LNCAP (cell line): ENCODE data around the gene POP7.

Experiments used
- TF ChIP-seq, protein P1 (sequence below): fragments of 450-650 bp; IDR thresholded peaks from 2 replicates; pipeline ENCODE4 v1.5.1; 2017; ENCODE audit warnings: mild to moderate bottlenecking

Gene POP7

GRCh38 chr7:100686822-100687211, 19.1 kb upstream of the POP7 start:
- TF ChIP-seq, protein P1, sequence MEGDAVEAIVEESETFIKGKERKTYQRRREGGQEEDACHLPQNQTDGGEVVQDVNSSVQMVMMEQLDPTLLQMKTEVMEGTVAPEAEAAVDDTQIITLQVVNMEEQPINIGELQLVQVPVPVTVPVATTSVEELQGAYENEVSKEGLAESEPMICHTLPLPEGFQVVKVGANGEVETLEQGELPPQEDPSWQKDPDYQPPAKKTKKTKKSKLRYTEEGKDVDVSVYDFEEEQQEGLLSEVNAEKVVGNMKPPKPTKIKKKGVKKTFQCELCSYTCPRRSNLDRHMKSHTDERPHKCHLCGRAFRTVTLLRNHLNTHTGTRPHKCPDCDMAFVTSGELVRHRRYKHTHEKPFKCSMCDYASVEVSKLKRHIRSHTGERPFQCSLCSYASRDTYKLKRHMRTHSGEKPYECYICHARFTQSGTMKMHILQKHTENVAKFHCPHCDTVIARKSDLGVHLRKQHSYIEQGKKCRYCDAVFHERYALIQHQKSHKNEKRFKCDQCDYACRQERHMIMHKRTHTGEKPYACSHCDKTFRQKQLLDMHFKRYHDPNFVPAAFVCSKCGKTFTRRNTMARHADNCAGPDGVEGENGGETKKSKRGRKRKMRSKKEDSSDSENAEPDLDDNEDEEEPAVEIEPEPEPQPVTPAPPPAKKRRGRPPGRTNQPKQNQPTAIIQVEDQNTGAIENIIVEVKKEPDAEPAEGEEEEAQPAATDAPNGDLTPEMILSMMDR = no peak

DNA sequence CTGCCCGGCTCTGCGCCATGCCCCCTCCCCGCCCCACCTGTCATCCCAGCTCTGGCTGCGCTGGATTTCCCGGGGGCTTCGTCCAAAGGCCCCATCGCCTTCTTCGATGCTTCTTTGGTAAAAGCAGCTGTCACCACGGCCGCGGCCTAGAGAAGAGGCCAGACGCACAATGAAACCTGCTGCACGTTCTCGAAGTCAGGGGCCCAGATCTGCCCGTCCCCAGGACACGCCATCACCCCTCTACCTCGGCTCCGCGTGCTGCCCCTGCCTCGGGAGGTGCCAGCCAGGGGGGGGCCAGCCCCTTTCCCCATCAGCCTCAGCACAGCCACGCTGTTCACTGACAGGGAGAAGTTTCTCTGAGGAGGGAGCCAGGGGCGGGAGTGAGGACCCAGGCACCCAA, 18.7 kb upstream of the POP7 start:
- TF ChIP-seq, protein P1 = no peak

DNA sequence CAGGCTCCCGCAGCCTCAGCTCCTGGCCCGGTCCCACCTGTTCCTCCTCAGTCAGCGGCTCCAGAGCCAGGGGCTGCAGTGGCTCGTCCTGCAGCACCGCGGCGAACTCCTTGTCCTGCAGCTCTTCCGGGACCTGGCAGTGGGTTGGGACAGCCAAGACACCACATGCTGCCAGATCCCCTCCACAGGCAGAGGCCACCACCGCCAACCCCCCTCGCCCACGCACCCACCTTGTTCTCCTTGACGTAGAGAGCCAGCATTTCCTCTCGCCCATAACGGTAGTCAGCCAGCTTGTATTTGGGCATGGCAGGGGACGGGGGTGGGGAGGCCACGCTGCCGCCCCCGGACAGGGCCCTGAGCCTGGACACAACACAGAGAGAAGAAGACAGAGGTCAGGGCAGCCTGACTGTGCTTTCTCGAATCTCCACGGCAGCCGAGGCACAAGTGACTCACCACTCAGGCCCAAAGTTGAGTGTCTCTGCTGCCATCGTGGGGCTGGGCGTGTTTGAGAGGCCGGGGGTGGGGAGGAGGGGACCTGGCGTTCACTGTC, 18.1 kb upstream of the POP7 start:
- TF ChIP-seq, protein P1 = no peak

DNA sequence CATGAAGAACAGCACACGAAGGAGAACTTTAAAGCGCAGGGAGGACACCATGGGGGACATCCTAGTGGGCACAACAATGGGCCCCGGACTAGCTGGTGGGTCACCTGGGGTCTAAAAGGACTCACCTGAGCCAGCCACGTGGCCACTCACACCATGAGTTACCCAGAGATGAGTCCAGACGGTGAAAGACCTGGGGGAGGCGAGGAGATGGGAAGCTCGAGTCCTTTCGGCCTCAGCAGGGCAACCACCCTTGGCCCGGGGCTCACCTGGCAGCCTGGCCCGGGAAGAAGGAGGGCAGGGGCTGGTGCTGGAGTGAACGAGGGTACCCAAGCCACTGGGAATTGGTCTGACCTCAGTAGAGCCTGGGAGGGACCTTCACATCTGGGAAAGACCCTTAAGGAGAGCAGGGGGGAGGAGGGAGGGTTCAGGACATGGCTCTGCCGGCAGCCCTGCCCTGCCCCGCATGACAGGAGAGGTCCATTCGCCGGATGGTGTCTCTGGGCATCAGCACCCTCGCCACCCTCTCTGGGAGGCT, 17.5 kb upstream of the POP7 start:
- TF ChIP-seq, protein P1 = no peak

DNA sequence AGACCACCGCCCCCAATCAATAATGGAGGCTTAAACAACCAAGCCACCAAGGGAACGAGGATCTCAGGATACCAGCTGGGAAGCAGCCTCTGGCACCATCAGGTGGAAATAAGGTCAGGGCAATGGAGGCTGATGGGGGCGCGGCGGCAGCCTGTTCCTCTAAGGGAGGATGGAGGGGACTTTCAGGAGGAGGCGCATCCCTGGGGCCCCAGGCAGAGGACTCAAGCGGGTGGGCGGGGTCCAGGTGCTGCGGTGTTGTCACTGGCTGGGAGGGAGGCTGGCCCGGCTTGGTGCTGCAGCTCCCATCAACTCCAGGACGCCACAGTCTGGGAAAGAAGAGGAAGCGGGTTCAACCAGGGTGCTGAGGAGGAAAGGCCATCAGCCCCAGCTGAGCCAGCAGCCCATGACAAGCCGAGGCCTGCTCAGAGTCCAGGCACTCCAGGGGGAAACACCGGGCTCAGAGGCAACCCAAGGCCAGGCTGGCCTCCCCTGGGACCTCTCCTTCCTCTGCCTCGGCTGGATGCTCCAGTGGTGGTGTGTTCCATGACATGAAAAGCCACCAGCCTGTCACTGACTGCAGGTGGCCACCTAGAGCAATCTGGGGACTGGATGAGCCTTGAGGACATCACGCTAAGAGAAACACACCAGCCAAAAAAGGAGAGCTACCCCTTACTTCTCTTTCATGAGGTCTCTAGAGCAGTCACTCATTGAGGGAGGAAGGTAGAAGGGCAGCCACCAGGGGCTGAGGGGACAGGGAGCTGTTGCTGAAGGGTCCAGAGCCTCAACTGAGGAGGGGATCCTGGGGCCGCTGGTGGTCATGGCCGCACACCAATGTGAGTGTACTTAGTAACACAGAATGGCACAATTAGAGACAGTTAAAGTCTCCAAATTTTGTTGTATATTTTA, 16.4 kb upstream of the POP7 start:
- TF ChIP-seq, protein P1 = no peak

- TF ChIP-seq, protein P1 = peak; percentile 97
Observed at GRCh38 chr7:100691676-100692577, 14.0 kb upstream of the POP7 start.

GRCh38 chr7:100692578-100692961, 13.4 kb upstream of the POP7 start:
- TF ChIP-seq, protein P1 = no peak
